Activated CD4-positive, alpha-beta T cell treated with anti-CD3 and anti-CD28 coated beads, Interleukin-2, amount 50 U/mL, for 4 hours (primary cell): Measurements from ENCODE around the gene QKI.
"Not testable (repeated sequence)": the region's sequence is repeated elsewhere in the genome, so short reads cannot be mapped to it uniquely, and the experiment has no call there.

Experiments
- DNase-seq, 2 experiments: peaks; one replicate each; pipeline ENCODE4 v3.0.0-alpha.2; 2020

Gene QKI

DNA sequence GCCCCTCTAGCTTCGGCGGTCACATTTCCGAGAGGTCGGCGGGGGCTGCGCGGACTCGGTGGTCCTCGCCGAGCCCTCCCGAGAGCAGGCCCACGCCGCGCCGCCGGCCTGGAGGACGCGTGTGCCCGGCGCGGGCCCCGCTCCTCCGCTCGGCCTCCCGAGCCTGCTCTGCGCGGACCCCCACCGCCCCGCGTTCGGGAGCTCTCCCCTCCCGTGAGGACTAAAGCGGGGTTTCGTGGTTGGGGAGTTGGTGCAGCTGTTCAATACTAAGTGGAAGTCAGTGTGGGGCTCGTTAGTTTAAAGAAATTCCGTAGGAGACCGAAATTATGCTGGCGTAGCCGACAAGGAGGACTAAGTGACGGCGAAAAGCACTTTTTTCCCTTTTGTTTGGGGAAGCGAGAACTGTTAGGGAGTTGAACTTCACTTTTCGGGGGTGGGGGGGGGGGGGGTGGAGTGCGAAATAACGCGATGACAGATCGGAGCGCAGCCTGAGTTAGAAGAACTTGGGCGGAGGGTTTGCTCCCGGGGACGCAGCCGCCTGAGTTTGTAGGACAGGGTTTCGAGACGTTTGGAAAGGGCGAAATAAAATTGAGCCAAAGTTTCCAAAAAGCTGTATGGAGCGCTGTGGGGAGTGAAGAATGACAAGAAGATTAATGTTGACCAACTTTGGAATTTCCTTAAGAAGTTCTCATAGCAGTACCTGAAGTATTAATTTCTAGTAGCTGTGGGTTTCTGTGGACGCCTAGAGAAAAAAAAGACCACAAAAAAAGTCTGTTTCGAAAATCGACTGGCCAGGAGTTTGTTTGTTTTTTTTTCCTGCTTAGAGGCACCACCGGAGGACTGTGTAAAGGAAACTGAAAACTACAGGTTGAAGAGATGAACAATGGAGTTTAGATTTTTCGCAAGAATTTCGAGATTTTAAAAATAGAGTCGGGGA is 1.4 kb downstream of the QKI start:
- DNase-seq = peak; percentile 14 to 21

DNA sequence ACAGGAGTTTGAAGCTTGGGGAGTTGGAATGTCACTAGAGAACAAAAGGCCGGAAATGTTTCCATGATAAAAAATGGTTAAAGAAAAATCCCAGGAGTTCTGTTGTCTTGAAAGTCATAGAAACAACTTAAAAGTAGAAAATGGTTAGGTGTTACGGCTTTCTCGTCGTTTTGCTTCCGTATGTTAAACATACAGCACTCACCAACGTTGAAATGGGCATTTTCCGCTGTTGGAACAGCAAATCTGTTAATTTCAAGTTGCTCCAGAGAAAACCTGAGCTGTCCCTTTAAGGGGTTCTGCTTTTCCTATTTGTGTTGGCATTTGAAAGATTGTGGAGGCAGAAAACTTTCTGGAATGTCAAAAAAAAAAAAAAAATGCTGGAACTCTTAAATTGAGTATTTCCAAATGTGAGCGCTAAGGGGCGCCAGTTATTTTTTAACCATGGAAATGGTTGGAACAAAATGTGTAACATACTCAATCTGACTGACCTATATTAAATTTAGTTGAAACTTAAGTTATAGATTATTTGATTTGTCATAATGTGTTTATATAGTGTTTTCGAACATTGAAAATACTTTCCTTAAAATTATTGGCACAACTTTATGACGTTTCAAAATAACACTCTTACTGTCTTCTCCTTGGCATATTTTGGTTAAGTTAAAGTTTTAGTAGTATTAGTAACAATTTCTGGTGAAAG is 2.2 kb downstream of the QKI start:
- peak; percentile 12 to 29 for DNase-seq

DNA sequence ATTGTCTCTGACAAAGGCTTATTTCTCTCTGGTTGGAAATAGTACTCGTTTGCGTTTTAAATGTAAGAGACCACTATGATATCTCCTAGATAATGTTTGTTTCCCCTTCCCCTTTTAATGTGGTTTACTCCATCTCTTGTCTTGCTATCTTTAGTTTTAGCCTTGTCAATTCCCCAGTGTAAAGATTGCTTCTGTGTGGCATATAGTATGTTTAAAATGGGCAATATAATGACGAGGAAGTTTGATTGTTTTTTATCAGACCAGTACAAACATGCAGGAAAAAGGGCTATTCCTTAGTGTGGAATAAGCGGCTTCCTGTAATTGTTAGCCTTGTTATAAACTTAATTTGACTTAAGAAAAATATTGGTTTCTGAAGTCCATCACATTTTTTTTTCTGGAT is 3.1 kb downstream of the QKI start:
- DNase-seq = no peak

DNA sequence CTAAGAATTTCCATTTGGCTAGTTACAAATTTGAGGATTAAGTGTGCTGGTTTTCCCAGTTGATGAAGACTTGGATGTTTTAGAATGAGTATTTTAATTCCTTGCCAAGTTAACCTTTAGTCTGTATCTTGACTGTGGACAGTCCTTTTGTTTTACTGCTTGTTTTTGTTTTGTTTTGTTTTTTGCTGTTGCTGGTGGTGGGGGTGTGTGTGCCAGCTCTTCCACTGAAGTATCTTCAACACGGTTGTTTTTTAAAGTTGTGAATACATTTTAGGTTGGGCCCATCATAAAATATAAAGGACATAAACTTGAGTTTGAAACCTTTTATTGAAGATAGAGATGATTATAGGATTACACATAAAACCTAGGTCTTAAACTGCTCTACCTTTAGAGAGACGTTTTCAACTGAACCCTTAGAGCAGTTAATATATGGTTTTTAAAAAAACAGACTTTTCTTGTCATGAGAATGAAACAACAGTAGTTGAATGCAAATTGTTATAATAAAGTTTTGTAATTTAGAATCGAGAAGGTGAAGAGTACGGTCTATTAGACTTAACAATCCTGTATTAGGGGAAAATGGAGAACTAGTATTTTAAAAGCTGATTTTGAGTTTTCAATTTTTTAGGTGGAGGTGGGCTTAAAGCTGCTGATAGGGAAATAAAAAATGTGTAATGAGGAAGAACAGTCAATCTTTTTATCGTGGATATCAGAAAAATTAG is 4.0 kb downstream of the QKI start:
- DNase-seq = no peak

DNA sequence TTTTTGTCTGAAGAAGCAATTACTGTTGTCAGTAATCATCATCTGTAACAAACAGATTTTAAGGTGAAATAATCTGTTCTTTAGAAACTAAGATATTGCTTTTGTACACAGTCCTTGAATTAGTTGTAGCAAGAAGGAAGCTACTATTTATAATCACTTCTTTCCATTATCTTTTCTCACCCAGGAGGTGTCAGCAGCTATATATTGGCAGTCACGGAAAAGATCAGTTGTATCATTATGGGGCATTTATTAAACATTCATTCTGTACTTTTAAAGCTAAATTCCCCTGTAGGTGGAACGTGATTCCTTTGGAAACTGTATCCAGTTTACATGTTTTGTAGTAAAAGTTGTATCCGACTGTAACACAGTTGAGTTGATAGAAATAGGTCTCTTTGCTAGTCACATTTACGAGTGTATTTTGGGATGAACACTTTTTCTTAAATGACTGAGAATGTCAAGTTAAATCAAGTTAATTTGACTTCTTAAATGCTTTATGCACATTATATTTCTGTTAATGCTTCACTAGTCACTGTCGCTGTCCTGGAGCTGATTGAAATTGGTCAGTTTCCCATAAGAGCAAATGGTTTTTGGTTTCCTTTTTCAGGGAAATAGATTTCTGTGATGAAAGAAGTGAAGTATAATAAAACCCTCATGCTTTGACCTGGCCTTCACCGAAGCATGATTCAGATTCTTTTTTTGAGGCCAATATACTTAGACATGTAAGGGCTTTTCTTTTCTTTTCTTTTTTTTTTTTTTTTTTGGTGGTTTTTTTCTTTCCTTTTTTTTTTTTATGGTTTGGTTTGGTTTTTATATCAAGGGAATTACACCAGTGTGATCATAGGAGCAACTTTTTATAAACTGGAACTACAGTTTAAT is 5.1 kb downstream of the QKI start:
- no peak for DNase-seq

DNA sequence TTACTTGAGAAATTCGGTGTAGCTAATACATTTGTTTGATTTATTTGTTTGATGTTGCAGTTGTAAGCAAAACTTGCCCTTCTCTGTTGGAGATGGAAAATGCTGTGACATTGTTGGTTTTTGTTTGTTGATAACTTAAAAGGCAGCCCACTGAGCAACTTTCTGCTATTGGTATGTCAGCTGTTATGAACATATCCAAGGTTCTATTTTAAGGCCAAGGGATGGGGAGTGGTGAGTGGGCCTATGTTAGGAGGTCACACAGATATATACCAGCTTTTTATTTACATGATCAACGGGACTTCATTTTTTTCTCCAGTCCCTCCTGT is 5.7 kb downstream of the QKI start:
- no peak for DNase-seq

DNA sequence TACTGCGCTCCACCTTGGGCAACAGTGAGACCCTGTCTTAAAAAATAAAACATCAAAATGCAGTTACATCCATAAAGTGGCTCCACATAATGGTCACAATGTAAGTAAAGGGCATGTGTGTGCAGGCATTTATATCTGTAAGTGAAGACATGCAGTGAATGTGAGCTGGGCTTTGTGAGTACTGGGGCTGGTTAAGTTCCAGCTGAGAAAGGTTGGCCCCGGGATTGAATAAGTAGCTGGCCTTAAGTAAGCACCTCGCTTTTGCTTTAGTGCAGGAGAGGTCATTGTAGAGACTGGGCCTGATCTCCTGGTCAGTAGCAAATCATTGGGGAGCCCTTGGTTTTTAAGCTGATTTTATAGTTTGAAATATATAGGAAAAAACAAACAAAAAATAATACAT is 8.0 kb downstream of the QKI start:
- no peak for DNase-seq

DNA sequence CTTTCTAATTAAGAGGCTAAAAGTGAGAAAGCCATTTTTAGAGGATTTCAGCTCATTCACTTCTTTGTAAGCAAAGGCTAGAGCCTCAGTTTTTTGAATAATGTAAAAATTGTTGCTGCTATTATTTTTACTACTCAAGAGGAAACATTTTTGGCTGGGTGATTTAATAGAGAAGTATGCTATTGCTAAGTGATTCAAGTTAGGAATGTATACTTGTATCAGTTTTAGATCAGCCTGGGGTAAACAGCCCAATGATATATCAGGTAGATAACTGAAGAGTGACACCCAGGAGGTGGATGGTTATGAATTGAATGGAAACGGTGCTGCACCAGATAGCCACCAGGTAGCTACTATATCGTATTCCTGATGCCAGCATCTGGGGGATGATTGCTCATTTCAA is 9.2 kb downstream of the QKI start:
- no peak for DNase-seq

DNA sequence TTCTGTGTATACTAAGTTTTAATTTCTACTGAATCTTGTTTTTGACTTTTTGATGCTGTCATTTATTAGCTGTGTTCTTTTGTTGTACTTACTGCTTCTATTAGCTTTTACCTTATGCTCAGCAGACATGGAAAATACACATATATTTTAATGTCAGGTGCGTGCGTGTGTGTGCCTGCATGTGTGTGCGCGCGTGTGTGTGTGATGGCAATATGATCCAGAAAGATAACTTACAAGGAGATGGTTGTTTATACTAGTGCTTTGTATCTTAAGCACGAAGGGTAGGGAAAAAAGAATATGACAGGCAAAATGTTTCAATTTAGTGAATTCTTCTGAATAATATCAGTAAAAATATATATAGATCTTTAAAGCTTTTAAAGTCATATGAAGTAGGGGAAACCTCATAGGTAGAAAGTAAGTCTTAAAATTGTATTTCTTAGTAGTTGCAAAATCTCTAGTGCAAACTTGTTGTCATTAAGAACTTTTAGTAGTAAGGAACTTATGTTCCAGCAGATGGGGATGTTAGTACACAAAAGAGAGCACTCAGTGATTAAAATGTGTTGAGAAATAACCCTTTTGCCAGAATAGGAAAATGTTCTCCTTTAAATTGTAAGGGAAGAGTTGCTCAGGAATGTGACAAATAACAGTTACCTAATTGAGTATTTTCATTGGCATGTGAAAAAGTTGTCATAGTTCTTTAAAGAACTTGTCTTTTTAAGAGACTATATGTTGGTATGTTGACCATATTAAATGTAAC is 13.2 kb downstream of the QKI start:
- no peak for DNase-seq

DNA sequence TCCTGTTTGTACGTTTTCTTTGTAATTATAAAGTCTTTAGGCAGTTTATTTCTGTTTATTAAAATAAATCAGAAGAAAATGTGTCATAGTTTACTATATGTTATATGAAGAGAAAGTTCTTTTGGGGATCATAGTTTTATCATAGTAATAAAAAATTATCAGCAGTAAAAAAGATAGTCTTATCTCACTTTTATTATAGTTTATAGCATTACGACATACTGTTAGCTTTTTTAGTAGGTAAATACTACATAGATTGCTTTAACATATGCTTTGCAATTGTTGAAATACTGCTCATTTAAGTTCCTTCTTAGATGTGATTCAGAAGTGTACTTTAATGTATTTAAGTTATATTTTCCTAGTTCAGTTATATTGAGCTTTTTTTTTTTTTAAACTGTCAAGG is 13.9 kb downstream of the QKI start:
- no peak for DNase-seq

DNA sequence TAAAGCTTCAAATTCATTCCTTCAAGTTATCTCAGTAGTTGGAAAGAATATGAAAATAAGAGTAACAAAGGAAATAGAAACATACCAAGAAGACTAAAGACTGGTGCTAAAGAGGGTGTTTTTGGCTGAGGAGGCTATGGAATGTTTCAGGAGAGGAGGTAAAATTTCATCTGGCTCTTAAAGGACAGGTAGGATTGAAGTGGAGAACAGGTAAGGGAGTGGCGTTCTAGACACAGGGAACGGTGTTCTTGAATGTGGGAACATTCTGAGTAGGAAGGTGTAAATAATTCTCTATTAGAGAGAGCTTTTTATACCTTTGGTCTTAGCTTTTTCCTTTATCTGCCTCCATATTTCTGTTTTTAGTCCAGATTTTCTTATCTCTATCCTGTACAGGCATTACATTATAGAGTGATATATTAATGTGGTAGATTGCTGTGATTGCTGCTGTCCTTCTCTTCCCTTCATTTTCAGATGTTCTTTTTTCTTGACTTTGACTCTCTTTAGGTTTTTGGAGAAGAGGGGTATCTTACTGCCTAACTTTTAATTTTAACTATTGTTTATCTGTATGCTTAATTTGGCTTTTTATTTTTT is 15.4 kb downstream of the QKI start:
- DNase-seq = no peak

DNA sequence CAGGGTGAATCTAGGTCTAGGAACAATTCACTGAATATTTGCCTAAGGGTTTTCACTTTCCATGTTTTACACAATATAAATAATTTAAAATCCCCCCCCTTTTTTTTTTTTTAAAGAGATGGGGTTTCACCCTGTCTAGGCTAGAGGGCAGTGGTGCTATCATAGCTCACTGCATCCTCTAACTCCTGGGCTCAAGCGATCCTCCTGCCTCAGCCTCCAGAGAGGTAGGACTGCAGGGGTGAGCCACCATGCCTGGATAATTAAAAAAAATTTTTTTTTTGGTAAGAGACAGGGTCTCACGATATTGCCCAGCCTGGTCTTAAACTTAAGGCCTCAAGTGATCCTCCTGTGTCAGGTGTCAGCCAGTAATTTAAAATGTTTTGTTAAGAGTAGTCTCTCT is 17.8 kb downstream of the QKI start:
- DNase-seq = no peak

DNA sequence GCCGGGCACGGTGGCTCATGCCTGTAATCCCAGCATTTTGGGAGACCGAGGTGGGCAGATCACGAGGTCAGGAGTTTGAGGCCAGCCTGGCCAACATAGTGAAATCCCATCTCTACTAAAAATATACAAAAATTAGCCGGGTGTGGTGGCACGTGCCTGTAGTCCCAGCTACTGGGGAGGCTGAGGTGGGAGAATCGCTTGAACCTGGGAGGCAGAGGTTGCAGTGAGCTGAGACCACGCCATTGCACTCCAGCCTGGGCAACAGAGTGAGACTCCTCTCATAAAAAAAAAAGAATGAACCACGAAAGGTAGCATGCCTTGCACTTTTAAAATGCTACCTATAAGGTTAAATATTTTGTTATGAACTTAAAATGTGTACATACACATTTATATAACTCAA is 19.0 kb downstream of the QKI start:
- DNase-seq = not testable (repeated sequence)

DNA sequence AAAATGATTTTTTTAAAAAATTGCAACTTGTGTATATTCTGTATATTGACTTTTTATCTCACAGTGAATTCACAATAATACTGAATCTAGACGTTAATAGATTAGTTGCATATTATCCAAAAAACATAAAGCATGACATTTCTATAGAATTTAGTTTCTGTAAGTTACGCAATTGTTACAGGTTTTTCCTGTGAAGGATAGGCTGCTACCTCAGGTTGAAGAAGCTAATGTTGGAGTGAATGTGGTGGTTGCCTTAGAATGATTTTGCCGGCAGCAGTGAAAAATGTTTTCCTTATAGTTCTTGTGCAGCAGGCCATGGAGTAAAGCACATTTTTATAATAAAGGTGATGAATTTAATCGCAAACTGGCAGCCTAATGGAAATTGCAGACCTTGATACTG is 20.5 kb downstream of the QKI start:
- no peak for DNase-seq

DNA sequence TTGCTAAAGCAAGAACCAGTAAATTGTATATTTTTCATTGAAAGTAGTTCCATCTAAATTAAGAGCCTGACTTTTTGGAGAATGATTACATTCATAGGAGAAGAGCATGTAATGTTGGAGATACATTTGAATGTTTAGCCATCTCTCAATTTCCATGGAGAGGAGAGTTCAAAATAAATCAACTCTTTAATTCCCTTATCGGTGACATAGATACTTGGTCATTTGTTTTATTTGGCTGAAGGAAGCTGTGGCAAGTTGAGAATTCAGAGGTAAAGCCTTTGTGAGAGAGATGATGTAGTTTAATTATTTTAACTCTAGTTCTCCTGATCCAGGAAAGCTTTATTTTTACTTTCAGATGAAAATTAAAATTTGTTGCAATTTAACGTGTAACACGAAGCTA is 22.3 kb downstream of the QKI start:
- DNase-seq = no peak

DNA sequence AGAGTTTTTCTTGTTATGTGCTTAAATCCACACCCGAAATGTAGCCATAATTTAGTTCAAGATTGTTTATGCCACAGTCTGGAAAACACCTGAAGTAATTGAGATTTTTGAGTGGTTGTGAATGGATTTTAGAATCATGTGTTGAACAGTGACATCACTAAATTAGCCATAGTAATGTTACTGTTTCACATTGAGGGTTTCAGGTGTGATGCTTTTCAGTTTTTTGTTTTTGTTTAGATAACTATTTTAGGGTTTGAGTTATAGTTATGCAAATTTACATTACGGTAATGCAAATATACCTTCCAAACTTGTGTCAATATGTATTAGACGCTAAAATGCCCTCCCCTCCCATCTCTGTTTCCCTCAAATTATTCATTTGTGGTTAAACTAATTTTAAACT is 22.9 kb downstream of the QKI start:
- no peak for DNase-seq

DNA sequence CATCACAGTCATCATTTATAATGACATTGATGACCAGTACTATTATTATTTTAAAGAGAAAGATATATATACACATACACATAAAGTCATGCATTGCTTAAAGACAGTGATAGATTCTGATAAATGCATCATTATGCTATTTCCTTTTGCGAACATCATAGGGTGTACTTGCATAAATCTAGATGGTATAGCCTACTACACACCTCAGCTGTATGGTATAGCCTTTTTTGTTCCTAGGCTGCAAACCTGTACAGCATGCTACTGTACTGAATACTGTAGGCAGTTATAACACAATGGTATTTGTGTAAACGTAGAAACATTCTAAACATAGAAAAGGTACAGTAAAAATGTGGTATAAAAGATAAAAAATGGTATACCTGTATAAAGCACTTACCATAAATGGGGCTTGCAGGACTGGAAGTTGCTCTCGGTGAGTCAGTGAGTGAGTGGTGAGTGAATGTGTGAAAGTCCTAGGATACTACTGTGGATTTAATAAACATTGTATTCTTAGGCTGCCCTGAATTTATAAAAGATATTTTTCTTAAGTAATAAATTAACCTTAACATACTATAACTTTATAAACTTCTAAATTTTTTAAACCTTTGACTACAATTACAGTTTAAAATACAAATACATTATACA is 23.9 kb downstream of the QKI start:
- no peak for DNase-seq

DNA sequence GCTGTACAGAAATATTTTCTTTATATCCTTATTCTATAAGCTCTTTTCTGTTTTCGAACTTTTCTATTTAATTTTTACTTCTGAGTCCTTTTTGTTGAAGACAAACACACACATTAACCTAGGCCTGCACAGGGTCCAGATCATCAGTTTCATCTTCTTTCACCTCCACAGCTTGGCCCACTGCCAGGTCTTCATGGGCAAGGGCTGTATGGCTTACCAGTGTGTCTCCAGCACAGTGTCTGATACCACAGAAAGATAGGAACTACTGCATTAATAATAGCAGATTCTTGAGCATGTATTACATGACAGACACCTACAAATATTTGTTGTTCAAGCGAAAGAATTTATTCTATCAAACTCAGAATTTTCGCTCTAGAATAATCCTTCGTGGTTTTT is 24.4 kb downstream of the QKI start:
- DNase-seq = no peak

DNA sequence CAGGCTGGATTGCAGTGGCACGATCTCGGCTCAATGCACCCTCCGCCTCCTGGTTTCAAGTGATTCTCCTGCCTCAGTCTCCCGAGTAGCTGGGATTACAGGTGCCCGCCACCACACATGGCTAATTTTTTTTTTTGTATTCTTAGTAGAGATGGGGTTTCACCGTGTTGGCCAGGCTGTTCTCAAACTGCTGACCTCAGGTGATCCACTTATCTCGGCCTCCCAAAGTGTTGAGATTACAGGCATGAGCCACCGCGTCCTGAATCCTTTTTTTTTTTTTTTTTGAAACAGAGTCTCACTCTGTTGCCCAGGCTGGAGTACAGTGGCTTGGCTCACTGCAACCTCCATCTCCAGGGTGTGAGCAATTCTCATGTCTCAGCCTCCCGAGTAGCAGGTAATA is 24.9 kb downstream of the QKI start:
- DNase-seq = not testable (repeated sequence)

DNA sequence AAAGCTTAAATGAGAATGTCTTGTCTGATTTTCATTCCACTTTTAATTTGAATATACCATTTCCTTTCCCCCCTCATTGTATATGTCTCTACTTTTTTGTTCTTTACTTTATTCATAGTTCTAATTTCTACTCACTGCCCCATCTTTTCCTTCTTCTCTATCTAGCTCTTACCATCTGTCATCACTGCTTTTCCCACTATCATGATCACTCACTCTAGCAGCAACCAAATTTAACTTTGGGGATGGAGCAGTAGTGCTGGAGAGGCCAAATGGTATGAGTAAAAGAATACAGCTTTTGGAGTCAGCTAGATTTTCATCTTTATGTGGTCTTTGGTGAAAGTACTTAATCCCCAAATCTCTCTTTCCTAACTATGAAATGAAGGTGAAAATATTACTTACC is 25.5 kb downstream of the QKI start:
- no peak for DNase-seq

DNA sequence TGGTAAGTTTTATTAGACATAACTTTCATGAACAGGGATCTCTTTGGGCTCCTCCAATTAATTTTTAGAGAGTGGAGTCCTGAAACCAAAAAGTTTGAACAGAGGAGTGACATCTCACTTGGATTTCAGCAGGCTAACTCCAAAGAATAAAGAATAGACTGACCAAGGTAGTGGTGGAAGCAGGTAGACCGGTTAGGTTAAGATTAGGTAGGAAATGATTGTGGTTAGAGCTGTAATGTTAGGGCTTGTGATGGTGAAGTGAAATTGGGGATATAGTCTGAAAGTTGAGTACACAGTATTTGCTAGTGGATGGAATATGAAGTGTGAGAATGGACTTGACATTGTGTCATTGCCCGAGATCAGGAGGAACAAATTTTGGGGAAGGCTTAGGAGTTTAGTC is 27.8 kb downstream of the QKI start:
- DNase-seq = no peak
